Limb (tissue), 2 donors: ENCODE data around the gene APP.
"Not testable (repeated sequence)": the region's sequence is repeated elsewhere in the genome, so short reads cannot be mapped to it uniquely, and the experiment has no call there.

ENCODE experiments used
- DNase-seq, 2 donors: peaks; one replicate each; pipeline ENCODE4 v3.0.0-alpha.2; 2016; ENCODE audit errors: extremely low spot score in 2 of 2

The APP gene

DNA sequence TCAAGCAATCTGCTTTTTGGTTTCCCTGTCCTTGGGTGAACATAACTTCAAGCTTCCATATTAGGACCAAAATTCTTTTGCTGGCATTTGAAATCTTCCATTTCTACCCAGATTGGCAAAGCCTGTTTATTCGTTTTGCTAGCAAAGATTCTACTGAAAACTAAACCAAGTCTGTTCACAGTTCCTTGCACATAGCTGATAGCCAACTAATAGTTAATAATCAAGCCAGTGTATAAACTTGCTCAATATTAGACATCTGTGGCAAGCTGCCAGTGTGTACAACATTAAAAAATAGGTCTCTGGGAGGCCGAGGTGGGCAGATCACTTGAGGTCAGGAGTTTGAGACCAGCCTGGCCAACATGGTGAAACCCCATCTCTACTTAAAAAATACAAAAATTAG is 6.3 kb downstream of the APP start:
- no peak for DNase-seq

DNA sequence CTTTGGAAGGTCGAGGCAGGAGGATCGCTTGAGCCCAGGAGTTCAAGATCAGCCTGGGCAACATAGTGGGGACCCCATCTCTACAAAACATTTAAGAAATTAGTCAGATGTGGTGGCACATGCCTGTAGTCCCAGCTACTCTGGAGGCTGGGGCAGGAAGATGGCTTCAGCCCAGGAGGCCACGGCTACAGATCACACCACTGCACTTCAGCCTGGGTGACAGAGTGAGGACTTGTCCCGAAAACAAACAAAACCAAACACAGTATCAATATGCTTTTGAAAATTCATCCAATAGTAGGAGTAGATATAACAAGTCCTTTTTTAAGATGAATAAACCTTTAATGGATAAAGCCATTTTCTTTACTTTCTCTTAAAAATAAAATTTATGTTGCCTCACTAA is 8.5 kb downstream of the APP start:
- DNase-seq: no peak

DNA sequence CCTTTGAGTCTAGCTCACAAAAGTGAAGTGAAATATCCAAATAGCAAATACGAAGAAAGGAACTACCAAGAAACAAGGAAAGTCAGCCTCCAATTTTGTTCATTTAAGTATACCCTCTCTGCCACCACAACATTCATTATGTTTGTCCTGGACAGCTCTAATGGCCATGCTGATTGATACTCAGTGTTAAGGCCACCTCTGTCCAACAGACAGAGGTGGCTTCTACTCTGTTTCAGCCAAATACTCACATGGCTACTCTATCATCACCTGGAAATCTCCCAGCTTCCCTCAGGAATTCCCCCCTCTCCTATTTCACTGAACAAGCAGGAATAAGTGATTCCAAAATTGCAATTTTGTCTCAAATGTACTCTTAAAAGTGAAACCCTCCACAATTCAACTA is 10.7 kb downstream of the APP start:
- no peak for DNase-seq

- DNase-seq: no peak
These were observed 12.8 kb downstream of the APP start for GRCh38 chr21:26157801-26158200.

GRCh38 chr21:26154753-26155152 is 15.8 kb downstream of the APP start:
- DNase-seq: no peak

- no peak for DNase-seq
These were observed 16.8 kb downstream of the APP start for GRCh38 chr21:26153758-26154157.

DNA sequence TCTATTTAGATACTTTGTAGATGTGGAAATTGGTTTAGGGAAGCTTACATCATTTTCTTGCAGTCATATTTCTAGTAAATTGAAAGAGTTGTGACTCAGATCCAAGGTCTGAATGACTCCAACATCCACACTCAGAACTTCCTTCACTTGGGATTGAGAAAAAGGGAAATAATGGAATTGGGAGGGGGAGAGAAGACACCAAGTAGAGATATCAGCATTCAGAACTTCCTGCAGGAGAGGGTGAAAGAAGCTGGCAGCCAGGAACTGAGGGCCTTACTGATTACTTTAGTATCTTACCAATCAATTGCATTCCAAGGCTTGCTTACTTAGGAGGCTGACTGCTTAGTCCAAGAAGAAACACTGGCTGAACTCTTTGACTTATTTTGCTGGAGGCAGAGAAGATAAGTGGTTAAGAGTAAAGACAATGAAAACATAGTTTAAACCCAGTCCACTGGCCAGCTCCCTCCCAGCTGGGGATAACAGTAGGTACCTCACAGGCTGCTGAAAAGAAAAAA is 21.7 kb downstream of the APP start:
- no peak for DNase-seq

DNA sequence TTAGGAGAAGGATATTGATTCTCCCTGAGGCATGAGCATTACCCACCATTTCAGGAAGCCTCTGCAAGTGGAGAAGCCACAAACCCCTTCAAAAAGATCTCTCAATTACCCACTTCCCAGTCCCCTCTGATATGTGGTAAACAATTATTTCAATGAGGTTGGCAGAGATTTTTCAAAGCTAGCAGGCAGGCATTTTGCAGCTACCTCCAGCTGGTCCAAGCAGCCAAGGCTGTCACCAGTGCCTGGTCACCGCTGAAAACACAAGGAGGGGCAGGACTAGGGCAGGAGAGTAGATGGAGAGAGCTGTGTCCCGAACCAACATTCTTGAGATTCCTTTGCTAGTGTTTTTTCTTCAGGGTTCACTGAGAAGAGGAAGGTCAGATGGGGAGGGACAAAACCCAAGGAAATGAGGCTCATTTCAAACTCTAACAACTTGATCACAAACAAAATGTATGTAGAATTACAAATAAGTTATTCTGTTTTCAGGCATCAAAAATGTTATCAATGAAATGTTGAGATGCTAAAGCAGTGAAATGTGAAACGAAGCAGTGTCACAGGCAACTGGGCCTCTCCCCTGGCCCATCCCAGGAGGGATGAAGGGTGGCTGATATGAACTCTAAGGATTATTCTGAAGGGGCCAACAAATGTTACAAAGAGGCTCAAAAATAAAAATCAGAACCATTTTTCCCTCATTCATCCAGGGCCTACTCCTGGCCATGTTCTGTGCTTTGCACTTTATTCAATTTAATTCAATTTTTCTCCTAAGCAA is 22.3 kb downstream of the APP start:
- no peak for DNase-seq

- DNase-seq: no peak
These were observed 23.0 kb downstream of the APP start for GRCh38 chr21:26147535-26147934.

GRCh38 chr21:26146681-26147080 is 23.9 kb downstream of the APP start:
- no peak for DNase-seq

- no peak for DNase-seq
These were observed 26.5 kb downstream of the APP start for GRCh38 chr21:26144031-26144430.

DNA sequence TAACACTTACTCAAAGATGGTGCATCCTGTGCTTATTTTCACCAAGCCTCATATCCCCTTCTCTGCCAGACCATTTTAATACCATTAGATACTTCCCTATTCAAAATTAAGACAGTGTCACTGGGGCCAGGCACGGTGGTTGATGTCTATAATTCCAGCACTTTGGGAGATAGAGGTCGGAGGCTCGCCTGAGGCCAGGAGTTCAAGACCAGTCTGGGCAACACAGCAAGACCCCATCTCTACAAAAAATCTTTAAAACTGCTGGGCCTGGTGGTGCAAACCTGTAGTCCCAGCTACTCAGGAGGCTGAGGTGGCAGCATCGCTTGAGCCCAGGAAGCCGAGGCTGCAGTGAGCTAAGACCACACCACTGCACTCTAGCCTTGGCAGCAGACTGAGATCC is 28.2 kb downstream of the APP start:
- DNase-seq: no peak

DNA sequence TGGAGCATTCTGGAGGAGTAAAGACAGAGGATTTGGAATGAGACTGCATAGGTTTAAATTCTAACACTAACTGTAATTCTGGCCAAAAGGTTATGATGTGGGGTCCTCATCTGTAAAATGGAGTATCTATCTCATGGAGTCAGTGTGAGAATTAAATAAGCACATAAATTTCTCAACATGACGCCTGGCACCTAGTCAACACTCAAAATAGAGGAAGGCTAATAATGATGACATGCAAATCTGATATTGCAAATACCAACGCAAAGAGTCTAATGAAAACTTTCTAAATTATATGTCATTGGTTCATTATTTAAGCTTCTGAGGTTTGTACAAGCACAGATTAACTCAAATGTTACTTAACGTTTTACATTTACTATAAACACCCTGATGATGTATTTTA is 29.6 kb downstream of the APP start:
- DNase-seq: no peak

DNA sequence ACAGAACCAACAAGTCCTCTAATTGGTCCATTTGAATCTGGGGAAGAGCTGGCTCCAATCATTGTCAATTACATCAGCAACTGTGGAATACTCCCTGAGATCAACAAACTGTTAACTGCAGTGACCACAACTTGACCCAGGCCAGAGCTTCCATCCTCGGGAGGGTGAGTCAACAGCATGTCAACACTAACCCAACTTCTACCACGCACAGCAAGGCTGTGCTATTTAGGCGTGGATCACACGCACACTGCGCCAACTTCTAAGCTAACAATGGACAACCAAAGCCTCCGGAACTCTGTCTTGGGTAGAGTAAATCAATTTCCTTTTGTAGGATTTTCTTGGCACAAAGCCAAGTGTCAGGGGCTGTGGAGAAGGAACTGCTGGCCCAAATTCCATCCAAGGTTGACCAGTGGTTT is 30.4 kb downstream of the APP start:
- no peak for DNase-seq

DNA sequence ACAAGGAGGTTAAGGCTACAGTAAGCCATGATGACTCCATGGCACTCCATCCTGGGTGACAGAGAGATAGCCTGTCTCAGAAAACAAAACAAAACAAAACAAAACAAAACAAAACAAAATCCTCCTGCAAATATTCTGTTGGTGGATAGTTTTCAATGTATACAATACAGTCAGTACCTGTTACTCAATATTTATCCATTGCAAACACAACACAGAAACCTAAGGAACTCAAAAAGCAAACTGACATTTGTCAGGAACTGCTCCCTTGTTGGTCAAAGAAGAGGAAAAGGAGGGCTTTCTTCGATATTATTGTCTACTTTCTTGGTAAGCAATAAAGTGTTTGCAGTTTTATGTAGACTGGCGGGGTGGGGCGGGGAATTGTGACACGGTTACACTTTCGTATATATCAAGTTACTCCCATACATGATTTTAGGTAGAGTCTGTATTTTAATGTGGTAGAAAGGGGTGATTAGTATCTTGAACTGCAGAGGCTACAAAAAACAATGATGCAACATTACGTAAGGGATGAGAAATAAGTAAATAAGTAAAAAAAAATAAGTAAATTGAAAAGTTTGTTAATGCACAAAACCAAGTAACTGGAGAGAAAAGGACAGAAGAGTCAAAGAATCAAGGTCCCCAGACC is 31.8 kb downstream of the APP start:
- DNase-seq: no peak

- no peak for DNase-seq
These were observed 33.0 kb downstream of the APP start for GRCh38 chr21:26137379-26138060.

GRCh38 chr21:26136671-26137070 is 33.9 kb downstream of the APP start:
- DNase-seq: no peak

DNA sequence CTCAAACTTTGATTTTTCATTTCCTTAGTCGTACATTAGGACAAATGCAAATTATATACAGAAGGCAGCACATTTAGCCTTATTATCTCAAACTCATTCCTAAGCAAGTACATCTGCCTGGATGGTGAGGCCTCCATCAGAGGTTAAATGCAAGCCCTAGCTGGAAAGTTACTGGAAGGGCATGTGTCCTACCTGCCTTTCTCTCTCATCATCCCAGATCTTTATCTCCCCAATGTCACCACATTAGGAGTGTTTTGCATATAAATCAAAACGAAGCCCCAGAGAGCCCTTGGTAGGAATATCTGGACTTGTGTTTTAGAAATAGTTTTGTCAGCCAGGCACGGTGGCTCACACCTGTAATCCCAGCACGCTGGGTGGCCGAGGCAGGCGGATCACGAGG is 35.0 kb downstream of the APP start:
- no peak for DNase-seq

GRCh38 chr21:26131554-26131953 is 39.0 kb downstream of the APP start:
- no peak for DNase-seq

DNA sequence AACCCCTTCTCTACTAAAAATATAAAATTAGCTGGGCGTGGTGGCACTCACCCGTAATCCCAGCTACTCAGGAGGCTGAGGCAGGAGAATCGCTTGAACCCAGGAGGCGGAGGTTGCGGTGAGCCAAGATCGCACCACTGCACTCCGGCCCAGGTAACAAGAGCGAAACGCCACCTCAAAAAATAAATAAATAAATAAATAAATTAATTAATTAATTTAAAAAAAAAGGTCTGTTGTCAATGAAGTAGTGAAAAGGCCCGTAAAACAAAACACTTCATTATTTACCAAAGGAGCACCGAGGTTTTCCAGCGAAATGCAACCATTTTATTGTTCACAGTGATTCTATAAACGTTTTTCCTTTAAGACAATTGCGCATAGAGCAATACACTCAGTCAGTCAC is 39.5 kb downstream of the APP start:
- DNase-seq: not testable (repeated sequence)

DNA sequence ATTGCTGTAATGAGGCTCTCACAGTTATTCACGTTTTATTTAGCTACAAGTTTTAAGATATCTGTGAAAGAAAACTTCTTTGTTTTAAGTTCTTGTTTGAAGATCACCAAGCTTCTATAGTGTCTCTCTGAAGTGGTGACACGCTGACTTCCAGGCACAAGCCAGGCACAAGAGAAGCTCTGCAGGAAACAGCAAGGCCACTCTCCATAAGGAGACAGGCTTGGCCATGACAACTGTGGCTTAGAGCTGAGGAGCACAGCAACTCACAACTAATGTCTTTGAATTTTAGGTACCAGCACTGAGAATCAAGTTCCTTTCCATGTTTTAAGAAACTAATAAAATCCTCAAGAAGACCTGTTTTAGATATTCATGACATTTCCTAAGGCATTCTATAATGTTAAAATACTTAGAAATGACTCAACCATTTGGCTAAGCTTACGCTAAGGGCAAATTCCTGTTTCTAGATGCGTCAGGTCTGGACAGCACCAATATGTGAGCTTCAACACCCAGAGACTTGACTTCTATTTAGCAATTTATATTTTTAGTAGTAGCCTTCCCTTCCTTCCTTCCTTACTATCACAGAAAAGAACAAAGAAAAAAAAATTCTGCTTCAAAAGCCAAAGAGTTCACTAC is 40.2 kb downstream of the APP start:
- DNase-seq: no peak

GRCh38 chr21:26127918-26128317 is 42.7 kb downstream of the APP start:
- no peak for DNase-seq
